HL-60 (cell line): ENCODE results near the gene SLC27A5.

Experiments used
- POLR2AphosphoS5 ChIP-seq: IDR thresholded peaks from 2 replicates; pipeline ENCODE4 v1.6.1; 2012; ENCODE audit warnings: low read depth
- SPI1 ChIP-seq: IDR thresholded peaks from 2 replicates; pipeline ENCODE4 v1.6.1; 2012; ENCODE audit warnings: low read depth, mild to moderate bottlenecking, borderline replicate concordance
- TF ChIP-seq, protein P1 (sequence below): IDR thresholded peaks from one replicate; pipeline ENCODE4 v1.5.1; 2011; ENCODE audit warnings: low read length, control low read depth, inconsistent platforms; ENCODE audit not compliant: insufficient read depth

DNA sequence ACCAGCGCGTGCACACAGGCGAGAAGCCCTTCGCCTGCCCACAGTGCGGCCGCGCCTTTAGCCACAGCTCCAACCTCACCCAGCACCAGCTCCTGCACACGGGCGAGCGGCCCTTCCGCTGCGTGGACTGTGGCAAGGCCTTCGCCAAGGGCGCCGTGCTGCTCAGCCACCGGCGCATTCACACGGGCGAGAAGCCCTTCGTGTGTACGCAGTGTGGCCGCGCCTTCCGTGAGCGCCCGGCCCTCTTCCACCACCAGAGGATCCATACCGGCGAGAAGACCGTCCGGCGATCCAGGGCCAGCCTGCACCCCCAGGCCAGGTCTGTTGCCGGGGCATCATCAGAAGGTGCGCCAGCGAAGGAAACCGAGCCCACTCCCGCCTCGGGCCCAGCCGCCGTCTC, 40.1 kb downstream of the SLC27A5 start:
- TF ChIP-seq, protein P1, sequence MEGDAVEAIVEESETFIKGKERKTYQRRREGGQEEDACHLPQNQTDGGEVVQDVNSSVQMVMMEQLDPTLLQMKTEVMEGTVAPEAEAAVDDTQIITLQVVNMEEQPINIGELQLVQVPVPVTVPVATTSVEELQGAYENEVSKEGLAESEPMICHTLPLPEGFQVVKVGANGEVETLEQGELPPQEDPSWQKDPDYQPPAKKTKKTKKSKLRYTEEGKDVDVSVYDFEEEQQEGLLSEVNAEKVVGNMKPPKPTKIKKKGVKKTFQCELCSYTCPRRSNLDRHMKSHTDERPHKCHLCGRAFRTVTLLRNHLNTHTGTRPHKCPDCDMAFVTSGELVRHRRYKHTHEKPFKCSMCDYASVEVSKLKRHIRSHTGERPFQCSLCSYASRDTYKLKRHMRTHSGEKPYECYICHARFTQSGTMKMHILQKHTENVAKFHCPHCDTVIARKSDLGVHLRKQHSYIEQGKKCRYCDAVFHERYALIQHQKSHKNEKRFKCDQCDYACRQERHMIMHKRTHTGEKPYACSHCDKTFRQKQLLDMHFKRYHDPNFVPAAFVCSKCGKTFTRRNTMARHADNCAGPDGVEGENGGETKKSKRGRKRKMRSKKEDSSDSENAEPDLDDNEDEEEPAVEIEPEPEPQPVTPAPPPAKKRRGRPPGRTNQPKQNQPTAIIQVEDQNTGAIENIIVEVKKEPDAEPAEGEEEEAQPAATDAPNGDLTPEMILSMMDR, result no peak
- TF ChIP-seq POLR2AphosphoS5 (peak; percentile 18; the same call in 1 of the 2 replicates), SPI1 (no peak)
